IPS-15b (cell line): Measurements from ENCODE around the gene GRM7.

Experiments used
- H3K27me3 ChIP-seq: one replicate; pipeline ENCODE4 v1.6.1; 2013; ENCODE audit warnings: low read length; ENCODE audit not compliant: control insufficient read depth, insufficient read depth
- H3K36me3 ChIP-seq: one replicate; pipeline ENCODE4 v1.6.1; 2013; ENCODE audit warnings: low read length; ENCODE audit not compliant: control insufficient read depth, insufficient read depth
- H3K4me1 ChIP-seq: one replicate; pipeline ENCODE4 v1.6.1; 2013; ENCODE audit warnings: mild to moderate bottlenecking, low read length; ENCODE audit not compliant: control insufficient read depth, insufficient read depth
- H3K4me3 ChIP-seq: one replicate; pipeline ENCODE4 v1.5.1; 2013; ENCODE audit warnings: low read depth, low read length
- H3K9ac ChIP-seq: one replicate; pipeline ENCODE4 v1.6.1; 2013; ENCODE audit warnings: low read depth, mild to moderate bottlenecking, low read length
- H3K9me3 ChIP-seq: one replicate; pipeline ENCODE4 v1.6.1; 2013; ENCODE audit warnings: mild to moderate bottlenecking, low read length; ENCODE audit not compliant: control insufficient read depth, insufficient read depth

GRM7 gene

GRCh38 chr3:7328339-7328738 is 467.4 kb downstream of the GRM7 start:
- Histone ChIP-seq H3K4me3 (no peak overlapping the region), H3K9ac (no peak overlapping the region), H3K27me3 (no peaks in the 10 kb centered on the region), H3K36me3 (no peaks in the 10 kb centered on the region), H3K4me1 (no peaks in the 10 kb centered on the region), H3K9me3 (no peaks in the 10 kb centered on the region)

- H3K27me3 ChIP-seq: no peaks in the 10 kb centered on the region
- H3K9ac ChIP-seq: no peak overlapping the region
- no peaks in the 10 kb centered on the region for H3K36me3 ChIP-seq
- no peak overlapping the region for H3K4me3 ChIP-seq
- H3K9me3 ChIP-seq: no peaks in the 10 kb centered on the region
- H3K4me1 ChIP-seq: no peaks in the 10 kb centered on the region
Observed at GRCh38 chr3:7332696-7333095, 471.8 kb downstream of the GRM7 start.

- Histone ChIP-seq H3K36me3 (no peaks in the 10 kb centered on the region), H3K9ac (no peak overlapping the region), H3K9me3 (no peaks in the 10 kb centered on the region), H3K4me1 (no peaks in the 10 kb centered on the region), H3K27me3 (no peaks in the 10 kb centered on the region), H3K4me3 (no peak overlapping the region)
Observed at GRCh38 chr3:7333125-7333524, 472.2 kb downstream of the GRM7 start.

GRCh38 chr3:7340795-7341194 is 479.9 kb downstream of the GRM7 start:
- no peak overlapping the region for H3K9ac ChIP-seq
- no peaks in the 10 kb centered on the region for H3K4me1 ChIP-seq
- no peaks in the 10 kb centered on the region for H3K9me3 ChIP-seq
- no peak overlapping the region for H3K4me3 ChIP-seq
- no peaks in the 10 kb centered on the region for H3K36me3 ChIP-seq
- no peaks in the 10 kb centered on the region for H3K27me3 ChIP-seq

- Histone ChIP-seq H3K9ac (no peak overlapping the region), H3K4me1 (no peaks in the 10 kb centered on the region), H3K36me3 (no peaks in the 10 kb centered on the region), H3K9me3 (no peaks in the 10 kb centered on the region), H3K4me3 (no peak overlapping the region), H3K27me3 (no peaks in the 10 kb centered on the region)
Observed at GRCh38 chr3:7346364-7346763, 485.4 kb downstream of the GRM7 start.

GRCh38 chr3:7357101-7357500 is 496.2 kb downstream of the GRM7 start:
- no peaks in the 10 kb centered on the region for H3K36me3 ChIP-seq
- H3K27me3 ChIP-seq: no peaks in the 10 kb centered on the region
- H3K4me1 ChIP-seq: no peaks in the 10 kb centered on the region
- no peaks in the 10 kb centered on the region for H3K9me3 ChIP-seq
- H3K9ac ChIP-seq: no peak overlapping the region
- H3K4me3 ChIP-seq: no peak overlapping the region

- H3K4me1 ChIP-seq: no peaks in the 10 kb centered on the region
- no peaks in the 10 kb centered on the region for H3K9me3 ChIP-seq
- H3K4me3 ChIP-seq: no peak overlapping the region
- no peak overlapping the region for H3K9ac ChIP-seq
- no peaks in the 10 kb centered on the region for H3K36me3 ChIP-seq
- H3K27me3 ChIP-seq: no peaks in the 10 kb centered on the region
Observed at GRCh38 chr3:7367968-7368367, 507.1 kb downstream of the GRM7 start.

GRCh38 chr3:7368597-7368996 is 507.7 kb downstream of the GRM7 start:
- no peak overlapping the region for H3K9ac ChIP-seq
- H3K27me3 ChIP-seq: no peaks in the 10 kb centered on the region
- H3K4me1 ChIP-seq: no peaks in the 10 kb centered on the region

GRCh38 chr3:7371693-7372572 is 511.0 kb downstream of the GRM7 start:
- H3K9ac ChIP-seq: no peak overlapping the region
- no peaks in the 10 kb centered on the region for H3K4me1 ChIP-seq
- no peaks in the 10 kb centered on the region for H3K36me3 ChIP-seq
- no peaks in the 10 kb centered on the region for H3K9me3 ChIP-seq
- H3K4me3 ChIP-seq: no peak overlapping the region
- no peaks in the 10 kb centered on the region for H3K27me3 ChIP-seq

More at GRCh38 chr3:7368597-7368996, 507.7 kb downstream of the GRM7 start:
- no peaks in the 10 kb centered on the region for H3K36me3 ChIP-seq
- no peaks in the 10 kb centered on the region for H3K9me3 ChIP-seq
- H3K4me3 ChIP-seq: no peak overlapping the region

- H3K4me3 ChIP-seq: no peak overlapping the region
- H3K27me3 ChIP-seq: no peaks in the 10 kb centered on the region
- no peaks in the 10 kb centered on the region for H3K4me1 ChIP-seq
- no peaks in the 10 kb centered on the region for H3K9me3 ChIP-seq
- no peaks in the 10 kb centered on the region for H3K36me3 ChIP-seq
- H3K9ac ChIP-seq: no peak overlapping the region
Observed at GRCh38 chr3:7377103-7377502, 516.2 kb downstream of the GRM7 start.

- Histone ChIP-seq H3K4me1 (no peaks in the 10 kb centered on the region), H3K9ac (no peak overlapping the region), H3K36me3 (no peaks in the 10 kb centered on the region), H3K9me3 (no peaks in the 10 kb centered on the region), H3K4me3 (no peak overlapping the region), H3K27me3 (no peaks in the 10 kb centered on the region)
Observed at GRCh38 chr3:7381741-7382140, 520.8 kb downstream of the GRM7 start.

- no peaks in the 10 kb centered on the region for H3K36me3 ChIP-seq
- H3K4me1 ChIP-seq: no peaks in the 10 kb centered on the region
- H3K27me3 ChIP-seq: no peaks in the 10 kb centered on the region
- no peaks in the 10 kb centered on the region for H3K9me3 ChIP-seq
- no peak overlapping the region for H3K4me3 ChIP-seq
- H3K9ac ChIP-seq: no peak overlapping the region
Observed at GRCh38 chr3:7382293-7383010, 521.5 kb downstream of the GRM7 start.
